HepG2 (cell line): ENCODE measurements around the gene CAPN2. TPM values are rescaled to one million over a fixed set of nuclear protein-coding genes. Genes with fewer than 3 reads are reported as not detected.

Source experiments
- ATAC-seq: fragments of 200-7000 bp; cut with Tn5 transposase; 3 replicates; pipeline ENCODE4 v1.9.1; 2020; ENCODE audit warnings: mild to moderate bottlenecking, moderate library complexity
- BruUV-seq: library from RNA; stranded (reverse); fragments of 400-500 nt; replicated peaks from 2 replicates; lab custom pipeline; 2021; lab: Mats Ljungman, UMichigan
- CTCF ChIA-PET: fragments of 300-600 bp; formaldehyde crosslinking; extraction: SDS; loops from one replicate; lab custom pipeline; 2021; ENCODE audit warnings: low total read pairs, inconsistent platforms, low intra/inter-chr PET ratio; lab: Yijun Ruan, JAX
- POLR2A ChIA-PET: fragments of 350-600 bp; sonication (Branson Sonifier 250); formaldehyde crosslinking; loops from one replicate; lab custom pipeline; 2020; ENCODE audit warnings: antibody characterized with exemption, inconsistent platforms; lab: Yijun Ruan, JAX
- DNase-seq: peaks from one replicate; pipeline ENCODE4 v3.0.0-alpha.2; 2015; ENCODE audit warnings: low spot score
- FAIRE-seq: peaks from 3 replicates; lab custom pipeline; 2011; peaks lifted over from hg19 to GRCh38; lab: Jason Lieb, UNC
- H2AFZ ChIP-seq: one replicate; pipeline ENCODE4 v1.6.1; 2011; ENCODE audit warnings: low read length, inconsistent platforms
- H3K27ac ChIP-seq: fragments of 300-600 bp; 3 replicates; pipeline ENCODE4 v1.8.0; 2011; ENCODE audit warnings: mixed run types, mild to moderate bottlenecking, mixed read lengths, low read length, inconsistent platforms; ENCODE audit not compliant: insufficient read depth; ENCODE audit errors: extremely low read length
- H3K27me3 ChIP-seq, 2 experiments: fragments of 200-600 bp in 1 of 2; 2 replicates in 1 of 2; 3 replicates in 1 of 2; pipeline versions ENCODE4 v1.6.0 to v1.8.0; 2011; ENCODE audit warnings: low read length in 2 of 2, mild to moderate bottlenecking in 2 of 2, moderate library complexity in 2 of 2, inconsistent platforms in 1 of 2; ENCODE audit not compliant: insufficient read depth in 2 of 2, control insufficient read depth in 1 of 2
- H3K36me3 ChIP-seq, 2 experiments: fragments of 200-600 bp in 1 of 2; replicated peaks in 1 of 2; 2 replicates in 1 of 2; 3 replicates in 1 of 2; pipeline versions ENCODE4 v1.5.1 to v1.8.0; 2011; ENCODE audit warnings: low read length in 2 of 2, inconsistent platforms in 1 of 2; ENCODE audit not compliant: insufficient read depth in 2 of 2, control insufficient read depth in 1 of 2
- H3K4me1 ChIP-seq: 2 replicates; pipeline ENCODE4 v1.5.1; 2012; ENCODE audit warnings: low read length, inconsistent platforms; ENCODE audit not compliant: insufficient read depth
- H3K4me2 ChIP-seq: 2 replicates; pipeline ENCODE4 v1.6.0; 2011; ENCODE audit warnings: low read depth, low read length, inconsistent platforms
- H3K4me3 ChIP-seq, 3 experiments: fragments of 200-600 bp in 1 of 3; sonication (generic), shearing (Covaris generic) in 1 of 3; replicated peaks in 1 of 3; 2 replicates each; pipeline ENCODE4 v1.5.1; 2011 to 2016; ENCODE audit warnings: low read length in 3 of 3, inconsistent platforms in 2 of 3, low read depth in 2 of 3, mild to moderate bottlenecking in 2 of 3, control low read depth in 1 of 3, mixed read lengths in 1 of 3; ENCODE audit not compliant: insufficient read depth in 1 of 3
- H3K79me2 ChIP-seq: one replicate; pipeline ENCODE4 v1.6.1; 2011; ENCODE audit warnings: low read length, inconsistent platforms; ENCODE audit not compliant: insufficient read depth
- H3K9ac ChIP-seq: 2 replicates; pipeline ENCODE4 v1.6.0; 2011; ENCODE audit warnings: mild to moderate bottlenecking, low read depth, low read length, inconsistent platforms; ENCODE audit not compliant: insufficient read depth
- H3K9me3 ChIP-seq: 2 replicates; pipeline ENCODE4 v1.5.1; 2012; ENCODE audit warnings: mild to moderate bottlenecking, low read length
- H4K20me1 ChIP-seq: 2 replicates; pipeline ENCODE4 v1.6.0; 2011; ENCODE audit warnings: inconsistent platforms, mild to moderate bottlenecking, low read length, moderate library complexity; ENCODE audit not compliant: insufficient read depth
- HNRNPH1 ChIP-seq: fragments of 200-400 bp; formaldehyde crosslinking; optimal IDR thresholded peaks from 2 replicates; pipeline ENCODE3; 2017; ENCODE audit warnings: mild to moderate bottlenecking, low read depth, low read length
- MZF1 ChIP-seq: sonication (generic); formaldehyde crosslinking; IDR thresholded peaks from 2 replicates; pipeline ENCODE4 v1.8.1; 2023; ENCODE audit warnings: mild to moderate bottlenecking, missing genetic modification reagents, borderline replicate concordance
- U2AF2 ChIP-seq: fragments of 200-400 bp; formaldehyde crosslinking; IDR thresholded peaks from 2 replicates; pipeline ENCODE4 v1.6.1; 2017; ENCODE audit warnings: low read depth, mild to moderate bottlenecking, low read length
- ZC3H13 ChIP-seq: sonication (generic); formaldehyde crosslinking; IDR thresholded peaks from 2 replicates; pipeline ENCODE4 v1.8.1; 2023; ENCODE audit warnings: mild to moderate bottlenecking, missing genetic modification reagents, moderate library complexity
- ZFX ChIP-seq: sonication (generic); formaldehyde crosslinking; IDR thresholded peaks from 2 replicates; pipeline ENCODE4 v1.4.0; 2020; ENCODE audit warnings: mild to moderate bottlenecking, low read depth, missing genetic modification reagents, moderate library complexity
- ZNF432 ChIP-seq: sonication (generic); formaldehyde crosslinking; IDR thresholded peaks from 2 replicates; pipeline ENCODE4 v1.5.0; 2020; ENCODE audit warnings: missing genetic modification reagents, mild to moderate bottlenecking, borderline replicate concordance
- ZNF44 ChIP-seq: sonication (generic); formaldehyde crosslinking; IDR thresholded peaks from 2 replicates; pipeline ENCODE4 v1.5.1; 2020; ENCODE audit warnings: mild to moderate bottlenecking, missing genetic modification reagents
- ZNF577 ChIP-seq: sonication (generic); formaldehyde crosslinking; IDR thresholded peaks from 2 replicates; pipeline ENCODE4 v1.4.0; 2020; ENCODE audit warnings: mild to moderate bottlenecking, low read depth, missing genetic modification reagents, borderline replicate concordance
- ZNF761 ChIP-seq: sonication (generic); formaldehyde crosslinking; conservative IDR thresholded peaks from 2 replicates; pipeline ENCODE4 v1.4.0; 2020; ENCODE audit warnings: mild to moderate bottlenecking, missing genetic modification reagents
- ZNF782 ChIP-seq: sonication (generic); formaldehyde crosslinking; IDR thresholded peaks from 2 replicates; pipeline ENCODE4 v1.4.0; 2020; ENCODE audit warnings: missing genetic modification reagents, mild to moderate bottlenecking, borderline replicate concordance
- WGBS: methylation state at CpG from one replicate; pipeline ENCODE4 v1.1.6; 2017; ENCODE audit warnings: low lambda C conversion rate; 5-methylcytosine and 5-hydroxymethylcytosine counted together
- in situ Hi-C: cut with HindIII; loops from 2 replicates; pipeline ENCODE4 v1.10.0; 2017; ENCODE audit warnings: low pct_unique_long_range_greater_than_20kb; ENCODE audit not compliant: extremely low pct_ligation_motif_present
- intact Hi-C: fragments of 100-400 bp; cut with micrococcal nuclease; formaldehyde crosslinking; loops from one replicate; pipeline ENCODE4 v1.10.0; 2022; ENCODE audit not compliant: unreplicated experiment
- polyA plus RNA-seq, 8 experiments: library from polyadenylated mRNA; depleted of rRNA in 3 of 8; stranded (reverse) in 7 of 8; unstranded in 1 of 8; fragments of >200 nt; fragmentation: Illumina TruSeq in 4 of 8; extraction: Trizol in 4 of 8; gene quantifications; 2 replicates each; pipeline versions ENCODE4 v1.2.1 to v1.2.3, GENCODE V29; 2011 to 2016; ENCODE audit warnings: low read depth in 4 of 8, missing spikeins in 1 of 8, mixed read lengths in 1 of 8; ENCODE audit not compliant: insufficient read depth in 1 of 8
- total RNA-seq, 5 experiments: library from RNA; depleted of rRNA; stranded (reverse); fragments of >200 nt; fragmentation: Illumina TruSeq; extraction: Trizol; gene quantifications; 2 replicates each; pipeline ENCODE4 v1.2.3, GENCODE V29; 2016; ENCODE audit warnings: low read depth in 1 of 5
- TF ChIP-seq, protein P1 (sequence below): sonication (generic); formaldehyde crosslinking; IDR thresholded peaks from 2 replicates; pipeline ENCODE4 v1.8.0; 2022; ENCODE audit warnings: missing genetic modification reagents, mild to moderate bottlenecking, moderate library complexity, borderline replicate concordance
- TF ChIP-seq, protein P2 (sequence below): sonication (generic); formaldehyde crosslinking; IDR thresholded peaks from 2 replicates; pipeline ENCODE4 v1.4.0; 2020; ENCODE audit warnings: missing genetic modification reagents
- TF ChIP-seq, protein P3 (sequence below): sonication (generic); formaldehyde crosslinking; IDR thresholded peaks from 2 replicates; pipeline ENCODE4 v1.5.1; 2020; ENCODE audit warnings: missing genetic modification reagents, mild to moderate bottlenecking, borderline replicate concordance
- TF ChIP-seq, protein P4 (sequence below): sonication (generic); formaldehyde crosslinking; IDR thresholded peaks from 2 replicates; pipeline ENCODE4 v1.5.0; 2020; ENCODE audit warnings: mild to moderate bottlenecking, low read depth, missing genetic modification reagents, borderline replicate concordance
- TF ChIP-seq, protein P5 (sequence below): IDR thresholded peaks from 2 replicates; pipeline ENCODE4 v1.6.1; 2016; ENCODE audit warnings: missing biosample characterization, missing genetic modification reagents, low read depth

CAPN2 gene
- total and polyA plus RNA-seq, 2 of the 13 experiments (the other 11 are each of a cell fraction or from before 2014, with no cell fraction given), result 6.2 to 7.4 TPM

DNA sequence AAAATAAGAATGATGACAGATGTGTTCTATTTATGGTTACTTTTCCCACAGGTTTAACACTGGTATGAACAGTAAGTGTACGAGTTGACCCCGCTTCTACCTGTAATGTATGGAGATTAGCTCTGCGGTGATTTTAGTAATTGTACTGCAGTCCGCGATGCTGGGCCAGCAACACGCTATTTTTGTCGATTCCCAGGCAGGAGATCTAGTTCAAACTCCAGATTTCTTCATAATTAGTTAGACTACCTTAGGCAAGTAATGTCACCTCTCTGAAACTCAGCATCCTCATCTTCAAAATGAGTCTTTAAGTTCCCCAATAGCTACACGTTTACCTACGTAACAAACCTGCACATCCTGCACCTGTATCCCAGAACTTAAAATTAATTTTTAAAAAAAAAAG lies 111.9 kb downstream of the CAPN2 start (continued):
- TF ChIP-seq ZNF761 (CRISPR knock-in tag) (no peak), MZF1 (no peak)
- TF ChIP-seq, protein P1, sequence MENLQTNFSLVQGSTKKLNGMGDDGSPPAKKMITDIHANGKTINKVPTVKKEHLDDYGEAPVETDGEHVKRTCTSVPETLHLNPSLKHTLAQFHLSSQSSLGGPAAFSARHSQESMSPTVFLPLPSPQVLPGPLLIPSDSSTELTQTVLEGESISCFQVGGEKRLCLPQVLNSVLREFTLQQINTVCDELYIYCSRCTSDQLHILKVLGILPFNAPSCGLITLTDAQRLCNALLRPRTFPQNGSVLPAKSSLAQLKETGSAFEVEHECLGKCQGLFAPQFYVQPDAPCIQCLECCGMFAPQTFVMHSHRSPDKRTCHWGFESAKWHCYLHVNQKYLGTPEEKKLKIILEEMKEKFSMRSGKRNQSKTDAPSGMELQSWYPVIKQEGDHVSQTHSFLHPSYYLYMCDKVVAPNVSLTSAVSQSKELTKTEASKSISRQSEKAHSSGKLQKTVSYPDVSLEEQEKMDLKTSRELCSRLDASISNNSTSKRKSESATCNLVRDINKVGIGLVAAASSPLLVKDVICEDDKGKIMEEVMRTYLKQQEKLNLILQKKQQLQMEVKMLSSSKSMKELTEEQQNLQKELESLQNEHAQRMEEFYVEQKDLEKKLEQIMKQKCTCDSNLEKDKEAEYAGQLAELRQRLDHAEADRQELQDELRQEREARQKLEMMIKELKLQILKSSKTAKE (CRISPR knock-in tag), result no peak
- TF ChIP-seq, protein P2, sequence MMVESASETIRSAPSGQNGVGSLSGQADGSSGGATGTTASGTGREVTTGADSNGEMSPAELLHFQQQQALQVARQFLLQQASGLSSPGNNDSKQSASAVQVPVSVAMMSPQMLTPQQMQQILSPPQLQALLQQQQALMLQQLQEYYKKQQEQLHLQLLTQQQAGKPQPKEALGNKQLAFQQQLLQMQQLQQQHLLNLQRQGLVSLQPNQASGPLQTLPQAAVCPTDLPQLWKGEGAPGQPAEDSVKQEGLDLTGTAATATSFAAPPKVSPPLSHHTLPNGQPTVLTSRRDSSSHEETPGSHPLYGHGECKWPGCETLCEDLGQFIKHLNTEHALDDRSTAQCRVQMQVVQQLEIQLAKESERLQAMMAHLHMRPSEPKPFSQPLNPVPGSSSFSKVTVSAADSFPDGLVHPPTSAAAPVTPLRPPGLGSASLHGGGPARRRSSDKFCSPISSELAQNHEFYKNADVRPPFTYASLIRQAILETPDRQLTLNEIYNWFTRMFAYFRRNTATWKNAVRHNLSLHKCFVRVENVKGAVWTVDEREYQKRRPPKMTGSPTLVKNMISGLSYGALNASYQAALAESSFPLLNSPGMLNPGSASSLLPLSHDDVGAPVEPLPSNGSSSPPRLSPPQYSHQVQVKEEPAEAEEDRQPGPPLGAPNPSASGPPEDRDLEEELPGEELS (CRISPR knock-in tag), result no peak

DNA sequence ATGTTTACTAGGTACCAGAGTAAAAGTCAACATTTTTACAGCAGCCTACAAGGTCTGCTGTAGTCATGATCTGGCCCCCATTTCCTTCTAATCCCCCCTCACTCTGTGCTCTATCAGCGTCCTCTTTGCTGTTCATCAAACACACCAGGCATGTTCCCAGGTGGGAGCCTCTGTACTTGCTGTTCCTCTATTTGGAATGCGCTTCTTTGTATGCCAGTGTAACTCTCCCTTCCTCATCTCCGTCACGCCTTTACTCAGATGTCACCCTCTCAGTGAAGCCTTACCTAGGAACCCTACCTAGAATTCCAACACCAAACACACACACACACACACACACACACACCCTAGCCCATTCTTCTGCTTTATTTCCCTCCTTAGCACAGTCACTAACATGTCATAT lies 112.4 kb downstream of the CAPN2 start:
- no peak overlapping the region for H2AFZ ChIP-seq
- H3K79me2 ChIP-seq, result peaks cover 56% of the 10 kb centered on the region
- DNase-seq (no peak), ATAC-seq (no peak), FAIRE-seq (no peak)
- no peaks in the 10 kb centered on the region for H4K20me1 ChIP-seq
- no peaks in the 10 kb centered on the region for H3K9me3 ChIP-seq
- in situ Hi-C loops (no loop called here), intact Hi-C loops (no loop called here)
- H3K27ac ChIP-seq, result no peak overlapping the region
- peaks cover 4 to 8% of the 10 kb centered on the region in 2 experiments; a peak in 3 of 5 replicates for H3K36me3 ChIP-seq
- no peak overlapping the region for H3K4me2 ChIP-seq
- ChIA-PET POLR2A (interaction anchor here (0.7 kb wide), 1 partner anchor 21 kb away, joined by 3 read pairs; the partner anchor contains the start of gene TP53BP2), CTCF (no interaction called here)
- no peaks in the 10 kb centered on the region for H3K27me3 ChIP-seq
- no TSS peak for BruUV-seq
- no peak overlapping the region for H3K4me3 ChIP-seq
- H3K9ac ChIP-seq, result no peak overlapping the region
- H3K4me1 ChIP-seq, result peaks cover 10% of the 10 kb centered on the region; the same call in 1 of the 2 replicates
- 96% methylated on average over 4 of the region's 4 CpGs for WGBS
- TF ChIP-seq ZFX (no peak), ZNF432 (CRISPR knock-in tag) (no peak), U2AF2 (no peak), ZNF44 (CRISPR knock-in tag) (no peak), ZNF782 (no peak), ZC3H13 (no peak), HNRNPH1 (no peak), ZNF577 (no peak), MZF1 (no peak)
- TF ChIP-seq, protein P3, sequence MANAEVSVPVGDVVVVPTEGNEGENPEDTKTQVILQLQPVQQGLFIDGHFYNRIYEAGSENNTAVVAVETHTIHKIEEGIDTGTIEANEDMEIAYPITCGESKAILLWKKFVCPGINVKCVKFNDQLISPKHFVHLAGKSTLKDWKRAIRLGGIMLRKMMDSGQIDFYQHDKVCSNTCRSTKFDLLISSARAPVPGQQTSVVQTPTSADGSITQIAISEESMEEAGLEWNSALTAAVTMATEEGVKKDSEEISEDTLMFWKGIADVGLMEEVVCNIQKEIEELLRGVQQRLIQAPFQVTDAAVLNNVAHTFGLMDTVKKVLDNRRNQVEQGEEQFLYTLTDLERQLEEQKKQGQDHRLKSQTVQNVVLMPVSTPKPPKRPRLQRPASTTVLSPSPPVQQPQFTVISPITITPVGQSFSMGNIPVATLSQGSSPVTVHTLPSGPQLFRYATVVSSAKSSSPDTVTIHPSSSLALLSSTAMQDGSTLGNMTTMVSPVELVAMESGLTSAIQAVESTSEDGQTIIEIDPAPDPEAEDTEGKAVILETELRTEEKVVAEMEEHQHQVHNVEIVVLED, result no peak
- TF ChIP-seq, protein P4, sequence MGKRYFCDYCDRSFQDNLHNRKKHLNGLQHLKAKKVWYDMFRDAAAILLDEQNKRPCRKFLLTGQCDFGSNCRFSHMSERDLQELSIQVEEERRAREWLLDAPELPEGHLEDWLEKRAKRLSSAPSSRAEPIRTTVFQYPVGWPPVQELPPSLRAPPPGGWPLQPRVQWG, result no peak
- TF ChIP-seq, protein P5, sequence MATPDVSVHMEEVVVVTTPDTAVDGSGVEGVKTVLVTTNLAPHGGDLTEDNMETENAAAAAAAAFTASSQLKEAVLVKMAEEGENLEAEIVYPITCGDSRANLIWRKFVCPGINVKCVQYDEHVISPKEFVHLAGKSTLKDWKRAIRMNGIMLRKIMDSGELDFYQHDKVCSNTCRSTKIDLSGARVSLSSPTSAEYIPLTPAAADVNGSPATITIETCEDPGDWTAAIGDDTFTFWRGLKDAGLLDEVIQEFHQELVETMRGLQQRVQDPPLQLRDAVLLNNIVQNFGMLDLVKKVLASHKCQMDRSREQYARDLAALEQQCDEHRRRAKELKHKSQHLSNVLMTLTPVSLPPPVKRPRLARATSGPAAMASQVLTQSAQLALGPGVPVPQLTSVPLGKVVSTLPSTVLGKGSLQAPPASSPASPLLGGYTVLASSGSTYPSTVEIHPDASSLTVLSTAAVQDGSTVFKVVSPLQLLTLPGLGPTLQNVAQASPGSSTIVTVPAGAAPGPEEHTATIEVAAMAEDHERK (CRISPR knock-in tag), result no peak
